T-helper 1 cell (primary cell): Measurements from ENCODE around the gene C1orf87.

Experiments used
- DNase-seq, 5 donors: peaks; one replicate each; pipeline ENCODE4 v3.0.0-alpha.2; 2012 to 2020

The C1orf87 gene

GRCh38 chr1:60055336-60055735, 18.2 kb downstream of the C1orf87 start:
- DNase-seq = no peak

DNA sequence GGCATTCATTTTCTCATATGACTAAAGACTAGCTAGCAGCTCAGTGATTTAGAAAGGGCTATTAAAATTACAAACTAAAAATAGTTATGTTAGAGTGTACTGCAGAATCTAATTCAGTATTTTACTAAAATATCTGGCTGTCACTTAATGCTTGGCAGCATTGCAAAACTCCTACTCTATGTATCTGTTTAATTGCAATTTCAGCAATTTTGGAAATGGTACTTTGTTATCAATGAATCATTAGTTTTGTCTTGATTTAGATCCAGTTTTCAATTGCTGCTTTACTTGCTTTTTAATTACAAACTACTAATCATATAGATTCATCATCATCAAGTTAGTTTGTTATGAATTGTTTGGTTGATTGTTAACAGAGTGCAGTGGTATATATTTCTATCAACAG, 19.2 kb downstream of the C1orf87 start:
- DNase-seq = no peak

GRCh38 chr1:60052601-60053000, 21.0 kb downstream of the C1orf87 start:
- DNase-seq = no peak

GRCh38 chr1:60051191-60051590, 22.4 kb downstream of the C1orf87 start:
- DNase-seq = no peak

DNA sequence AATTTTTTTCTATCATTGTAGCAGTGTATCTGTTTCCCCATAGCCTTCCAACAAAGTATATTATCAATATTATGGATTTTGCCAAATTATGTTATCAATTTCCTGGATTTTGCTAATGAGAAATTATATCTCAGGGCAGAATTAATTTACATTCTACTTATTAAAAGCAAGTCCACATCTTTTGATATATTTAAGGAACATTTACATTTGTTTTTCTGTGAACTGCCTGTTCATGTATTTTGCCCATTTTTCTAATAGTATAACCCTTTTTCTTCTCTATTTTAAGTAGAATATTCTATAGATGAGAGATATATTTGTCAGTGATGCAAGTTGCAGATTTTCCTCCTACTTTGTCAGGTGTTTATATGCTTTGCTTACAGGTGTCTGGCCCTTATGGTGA, 24.4 kb downstream of the C1orf87 start:
- DNase-seq = no peak

DNA sequence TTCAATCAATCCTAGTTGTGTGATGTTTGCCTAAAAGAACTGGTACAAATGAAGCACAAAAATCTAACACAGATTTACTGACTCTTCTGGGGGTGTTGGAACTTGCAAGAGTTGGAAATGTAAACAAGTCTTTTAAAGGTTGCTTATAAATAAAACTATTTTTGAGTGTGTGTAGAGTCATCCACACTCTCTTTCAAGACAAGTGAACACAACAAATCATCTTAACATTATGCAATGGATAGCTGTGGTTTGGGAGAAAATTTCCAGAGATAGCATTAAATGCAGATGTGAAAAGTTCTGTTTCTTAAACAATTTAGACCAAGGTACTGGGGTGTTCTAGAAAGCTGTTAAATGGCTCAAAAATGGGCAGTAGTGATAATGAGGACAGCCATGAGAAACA, 28.7 kb downstream of the C1orf87 start:
- DNase-seq = no peak

GRCh38 chr1:60041783-60042182, 31.8 kb downstream of the C1orf87 start:
- DNase-seq = no peak

GRCh38 chr1:60037669-60038068, 35.9 kb downstream of the C1orf87 start:
- no peak for DNase-seq

DNA sequence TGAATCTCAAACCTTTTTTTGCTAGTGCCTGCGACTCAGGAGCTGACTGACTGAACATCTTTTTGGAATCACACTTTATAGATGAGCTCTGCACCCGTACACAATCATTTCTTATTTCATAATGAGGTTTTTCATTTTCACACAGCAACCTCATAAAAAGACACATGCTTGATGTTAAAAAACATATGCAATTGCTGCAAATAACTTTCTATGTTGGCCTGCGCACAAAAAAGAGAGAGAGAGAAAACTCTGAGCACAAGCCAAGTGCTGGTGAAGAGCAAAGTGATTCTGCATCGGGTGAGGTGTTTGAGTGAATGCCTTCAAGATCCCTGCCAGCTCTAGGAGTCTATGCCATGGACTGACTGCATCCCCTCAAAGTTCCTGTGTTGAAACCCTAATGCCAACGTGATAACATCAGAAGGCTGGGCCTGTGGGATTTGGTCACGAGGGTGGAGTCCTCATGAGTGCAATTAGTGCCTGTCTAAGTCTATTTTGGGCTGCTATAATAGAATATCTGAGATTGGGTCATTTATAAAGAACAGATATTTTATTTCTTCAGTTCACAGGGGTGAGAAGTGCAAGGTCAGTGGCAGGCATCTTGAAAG, 36.6 kb downstream of the C1orf87 start:
- no peak for DNase-seq

DNA sequence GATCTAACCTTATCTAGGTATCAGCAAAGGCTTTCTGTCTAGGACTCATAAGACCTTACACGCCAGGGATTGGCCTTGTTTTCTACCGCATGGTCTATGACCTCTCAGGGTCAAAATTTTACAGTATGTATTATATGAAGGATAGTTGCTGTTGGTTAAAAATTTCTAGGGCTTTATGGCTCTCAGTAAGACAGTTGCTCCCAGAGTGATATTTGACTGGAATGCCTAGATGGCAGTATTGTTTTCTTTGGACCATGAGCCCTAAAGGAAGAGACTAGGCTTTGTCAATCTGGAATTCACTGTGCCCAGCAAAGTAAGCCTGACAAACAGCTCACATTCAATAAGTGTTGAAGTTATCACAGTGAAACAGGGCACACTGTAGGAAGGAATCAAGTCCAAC, 37.6 kb downstream of the C1orf87 start:
- DNase-seq = no peak

- no peak for DNase-seq
Measured at GRCh38 chr1:60034999-60035398, 38.6 kb downstream of the C1orf87 start.

GRCh38 chr1:60033066-60033465, 40.5 kb downstream of the C1orf87 start:
- DNase-seq = no peak

DNA sequence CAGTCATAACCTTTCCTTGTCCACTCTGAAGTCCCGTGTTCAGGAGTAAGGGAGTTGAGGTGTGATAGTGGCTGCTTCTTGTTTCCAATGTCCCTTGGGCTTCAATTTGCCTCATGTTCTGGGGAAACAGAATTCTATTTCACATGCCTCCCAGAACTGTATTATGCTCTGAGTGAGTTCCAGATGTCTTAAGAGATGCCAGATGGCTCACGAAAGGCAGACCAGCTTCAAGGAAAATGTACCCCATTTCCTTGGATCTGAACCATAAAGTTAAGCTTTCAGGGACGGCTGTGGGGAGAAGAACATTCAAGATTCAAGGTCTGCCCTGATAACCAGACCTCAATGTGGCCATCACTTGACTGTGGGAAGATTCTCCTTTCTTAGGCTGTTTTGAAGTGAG, 42.4 kb downstream of the C1orf87 start:
- DNase-seq = no peak

DNA sequence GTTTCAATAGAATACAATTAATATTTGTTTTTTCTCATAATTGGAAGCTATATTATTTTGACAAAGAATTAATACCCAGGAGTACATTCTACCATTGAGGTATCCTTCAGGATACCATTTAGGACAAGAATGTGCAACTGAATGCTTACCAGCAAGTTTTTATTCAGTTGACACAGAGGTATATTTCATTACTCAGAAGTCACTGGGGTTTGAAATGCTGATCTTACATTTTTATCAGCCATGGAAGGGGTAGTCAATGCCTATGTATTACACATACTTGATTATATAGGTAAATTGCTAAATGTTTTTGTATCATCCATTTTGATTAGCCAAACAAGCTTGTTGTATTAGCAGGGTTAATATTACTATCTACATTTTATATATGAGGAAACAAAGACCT, 48.0 kb downstream of the C1orf87 start:
- no peak for DNase-seq

DNA sequence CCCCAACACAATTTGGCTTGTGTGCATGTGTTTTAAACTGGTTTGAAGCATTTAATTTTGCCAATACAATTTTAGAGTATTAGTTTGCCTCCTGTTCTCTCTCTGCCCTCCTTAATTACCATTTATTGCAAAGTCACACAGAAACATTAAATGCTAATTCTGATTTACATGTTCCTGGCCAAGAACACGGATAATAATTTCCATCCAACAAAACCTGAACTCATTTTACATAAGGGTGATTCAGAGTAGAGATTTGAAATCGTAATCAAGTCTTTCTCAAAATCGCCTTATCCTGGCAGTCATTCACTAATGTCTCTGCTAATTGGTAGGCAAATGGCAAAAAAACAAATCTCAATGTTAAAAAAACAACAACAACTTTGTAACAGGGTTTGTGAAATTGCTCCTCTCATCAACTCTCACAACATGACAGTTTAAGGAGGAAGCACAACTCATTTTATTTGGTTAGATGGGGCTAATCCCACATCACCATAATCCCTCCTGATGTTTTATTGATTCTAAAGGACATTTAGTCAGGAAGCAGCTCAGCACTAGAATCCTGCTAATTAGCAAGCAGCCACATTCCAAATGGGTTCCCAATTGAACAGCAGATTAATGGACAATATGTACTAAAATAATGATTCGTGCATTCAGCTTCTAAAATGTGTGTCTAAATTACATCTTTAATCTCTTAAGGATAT, 55.9 kb downstream of the C1orf87 start:
- no peak for DNase-seq

DNA sequence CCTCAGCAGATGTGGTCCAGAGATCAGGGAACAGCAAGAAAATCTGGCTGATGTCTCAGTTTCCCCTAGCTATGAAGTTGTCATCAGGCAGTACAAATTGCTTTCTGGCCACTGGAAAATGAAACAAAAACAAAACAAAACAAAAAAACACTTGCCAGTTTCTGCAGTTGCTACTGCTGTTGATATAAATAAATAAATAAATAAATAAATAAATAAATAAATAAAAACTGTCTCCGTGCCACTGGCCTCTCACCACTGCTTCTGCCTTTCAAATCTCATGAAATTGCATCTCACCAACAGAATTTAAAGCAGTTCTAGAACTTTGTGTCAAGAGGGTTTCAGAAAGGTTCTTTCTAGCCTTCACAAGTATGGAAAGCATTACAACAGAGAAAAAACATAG, 62.9 kb downstream of the C1orf87 start:
- no peak for DNase-seq

DNA sequence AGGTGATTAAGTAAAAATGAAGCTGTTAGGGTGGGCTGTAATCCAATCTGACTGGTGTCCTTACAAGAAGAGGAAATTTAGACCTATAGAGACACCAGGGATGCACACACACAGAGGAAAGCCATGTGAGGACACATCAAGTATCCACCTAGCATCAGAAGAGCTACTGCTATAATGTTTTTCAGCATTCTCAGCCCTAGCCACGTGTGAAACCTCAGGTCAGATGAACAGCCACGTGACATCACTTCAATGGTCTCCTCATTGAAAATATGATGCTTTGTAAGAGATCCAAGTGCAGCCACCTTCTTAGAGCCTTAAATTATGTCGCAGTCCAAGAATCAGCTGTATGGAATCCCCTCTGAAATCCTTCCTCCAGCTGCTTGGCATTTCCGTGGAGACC, 65.1 kb downstream of the C1orf87 start:
- DNase-seq = no peak

DNA sequence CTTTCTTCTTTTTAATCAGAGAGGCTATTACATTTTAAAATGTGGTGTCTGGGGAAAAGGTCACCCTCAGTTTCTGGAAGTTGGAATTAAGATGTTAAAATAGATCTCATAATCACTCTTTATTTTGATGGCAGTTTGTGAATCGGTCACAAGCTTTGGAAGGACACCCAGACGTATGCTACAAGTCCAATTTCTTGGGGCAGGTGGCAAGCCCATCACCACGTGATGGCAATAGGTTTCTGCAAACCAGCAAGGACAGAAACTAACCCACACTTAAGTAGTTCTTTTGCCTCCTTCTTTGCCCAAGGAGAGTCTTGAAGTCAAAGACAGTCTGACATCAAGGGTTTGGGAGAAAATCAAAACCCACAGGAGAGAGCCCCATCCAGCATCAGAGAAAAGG, 72.9 kb downstream of the C1orf87 start:
- DNase-seq = no peak

DNA sequence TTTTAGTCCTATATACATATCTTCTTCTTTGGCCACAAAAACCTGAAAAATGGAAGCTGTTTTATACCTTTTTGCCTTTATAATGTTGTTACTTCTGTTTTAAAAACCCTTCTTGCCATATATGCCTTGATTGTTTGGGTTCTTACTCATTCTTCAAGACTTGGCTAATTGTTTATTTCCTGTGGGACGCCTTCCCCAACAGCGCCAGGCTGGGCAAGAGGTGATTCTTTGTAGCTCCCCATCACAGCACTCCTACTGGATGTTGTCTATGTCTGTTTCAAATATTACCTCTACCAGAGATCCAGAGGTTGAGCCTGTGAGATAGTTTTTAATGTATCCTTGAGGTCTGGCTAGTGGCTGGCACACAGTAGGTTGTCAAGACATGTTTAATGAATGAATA, 73.8 kb downstream of the C1orf87 start:
- DNase-seq = no peak

GRCh38 chr1:59999006-59999405, 74.6 kb downstream of the C1orf87 start:
- DNase-seq = no peak

GRCh38 chr1:59997479-59998115, 76.0 kb downstream of the C1orf87 start:
- DNase-seq = no peak

DNA sequence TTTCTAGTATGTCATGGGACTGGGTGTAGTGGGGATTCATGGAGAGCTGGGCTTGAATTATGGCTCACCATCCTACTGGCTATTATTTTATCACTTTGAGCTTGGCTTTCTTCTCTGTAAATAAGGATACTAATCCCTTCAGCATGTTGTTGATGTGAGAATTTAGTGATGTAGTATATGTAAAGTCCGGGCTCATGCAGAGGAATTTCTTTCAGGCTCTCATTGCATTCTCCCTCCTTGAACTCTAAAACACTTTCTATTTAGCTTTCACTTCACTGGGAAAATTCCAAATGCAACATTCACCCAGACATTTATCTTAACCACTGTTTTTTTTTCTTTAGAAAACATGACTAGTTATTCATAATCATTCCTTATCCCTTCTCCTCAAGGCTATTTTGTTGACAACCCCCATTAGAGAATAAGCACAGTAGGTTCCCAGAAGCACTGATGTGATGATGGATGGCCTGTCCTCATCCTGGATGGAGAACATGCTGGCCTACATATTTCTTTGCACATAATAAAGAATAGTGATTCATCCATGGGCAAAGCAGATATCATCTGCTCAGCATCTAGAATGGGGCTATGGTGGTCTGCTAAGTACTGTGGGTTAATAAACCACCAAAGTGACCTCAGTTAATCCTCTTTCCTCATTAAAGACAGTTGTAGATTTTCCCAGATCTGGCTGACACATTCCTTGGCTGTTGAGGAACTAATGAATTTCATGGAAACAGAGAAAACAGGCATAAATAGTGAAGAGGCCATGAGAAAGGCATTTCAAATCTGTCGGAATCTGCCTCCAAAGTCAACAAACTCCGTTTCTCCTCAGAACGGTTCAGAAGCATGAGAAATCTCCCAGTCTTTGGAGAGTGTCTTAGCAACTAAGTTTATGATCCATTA, 79.0 kb downstream of the C1orf87 start:
- no peak for DNase-seq

DNA sequence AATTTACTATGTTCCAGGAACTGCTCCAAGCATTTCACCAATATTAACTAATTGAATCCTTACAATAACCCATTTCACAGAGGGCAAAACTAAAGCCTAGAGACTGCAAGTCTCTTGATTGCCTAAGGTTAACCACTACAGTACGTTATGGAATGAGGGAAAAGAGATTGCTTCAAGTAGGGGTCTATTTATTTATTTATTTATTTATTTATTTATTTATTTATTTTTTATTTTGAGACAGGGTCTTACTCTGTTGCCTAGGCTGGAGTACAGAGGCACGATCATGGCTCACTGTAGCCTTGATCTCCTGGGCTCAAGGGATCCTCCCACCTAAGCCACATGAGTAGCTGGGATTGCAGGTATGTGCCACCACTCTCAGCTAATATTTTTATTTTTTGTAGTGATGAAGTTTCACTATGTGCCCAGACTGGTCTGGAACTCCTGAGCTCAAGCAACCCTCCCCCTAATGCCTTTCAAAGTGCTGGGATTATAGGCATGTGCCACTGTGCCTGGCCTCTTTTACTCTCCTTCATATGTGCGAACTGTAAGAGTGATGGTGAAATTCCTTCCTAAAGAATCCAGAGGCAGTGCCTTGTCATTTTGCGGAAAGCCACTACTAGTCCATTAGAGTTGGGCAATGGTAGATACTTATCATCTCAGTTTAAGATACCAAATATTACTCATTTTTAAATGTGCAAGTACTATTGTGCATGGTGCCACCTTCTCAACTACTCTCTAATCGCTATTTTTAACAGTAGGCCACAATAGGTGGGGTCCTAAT, 81.3 kb downstream of the C1orf87 start:
- DNase-seq = no peak
